Thymus (tissue), 11 donors: ENCODE measurements around the gene NUP133. TPM values are rescaled to one million over a fixed set of nuclear protein-coding genes. Genes with fewer than 3 reads are reported as not detected.

Experiments used
- DNase-seq, 9 donors: peaks; one replicate each; pipeline ENCODE4 v3.0.0-alpha.2; 2013; ENCODE audit warnings: low spot score in 9 of 9, low read depth in 6 of 9, missing footprints in 1 of 9
- H3K27ac ChIP-seq, 2 donors: one replicate each; pipeline ENCODE4 v1.5.1; 2013; ENCODE audit warnings: control low read depth in 1 of 2, low read depth in 1 of 2, low read length in 1 of 2, mild to moderate bottlenecking in 1 of 2, moderate library complexity in 1 of 2
- H3K27me3 ChIP-seq, 2 donors: one replicate each; pipeline ENCODE4 v1.5.1; 2013; ENCODE audit warnings: low read length in 1 of 2; ENCODE audit not compliant: control insufficient read depth in 2 of 2, insufficient read depth in 1 of 2
- H3K36me3 ChIP-seq, 2 donors: one replicate each; pipeline ENCODE4 v1.5.1; 2013; ENCODE audit warnings: low read length in 1 of 2, mild to moderate bottlenecking in 1 of 2, moderate library complexity in 1 of 2; ENCODE audit not compliant: control insufficient read depth in 2 of 2, insufficient read depth in 2 of 2
- H3K4me1 ChIP-seq, 2 donors: one replicate each; pipeline ENCODE4 v1.5.1; 2013; ENCODE audit warnings: low read length in 2 of 2; ENCODE audit not compliant: control insufficient read depth in 2 of 2, insufficient read depth in 2 of 2
- H3K4me3 ChIP-seq, 2 donors: one replicate each; pipeline ENCODE4 v1.5.1; 2013; ENCODE audit warnings: low read length in 2 of 2, control low read depth in 1 of 2, mild to moderate bottlenecking in 1 of 2
- H3K9me3 ChIP-seq, 2 donors: one replicate each; pipeline ENCODE4 v1.5.1; 2013; ENCODE audit warnings: low read length in 1 of 2, mild to moderate bottlenecking in 1 of 2; ENCODE audit not compliant: control insufficient read depth in 2 of 2, insufficient read depth in 1 of 2
- WGBS: extraction: QIAGEN DNeasy Blood & Tissue Kit; methylation state at CpG from one replicate; pipeline ENCODE4 v1.1.7; 2013; 5-methylcytosine and 5-hydroxymethylcytosine counted together
- polyA plus RNA-seq: library from polyadenylated mRNA; stranded (reverse); fragments of 200-250 nt; gene quantifications from one replicate; pipeline ENCODE4 v1.2.3, GENCODE V29; 2013
- total RNA-seq: library from RNA; stranded (reverse); fragments of 120-200 nt; gene quantifications from one replicate; pipeline ENCODE4 v1.2.4, GENCODE V29; 2013
- donor health status: healthy.

NUP133 gene
- total and polyA plus RNA-seq, 2 donors = 38.5 to 39.4 TPM

DNA sequence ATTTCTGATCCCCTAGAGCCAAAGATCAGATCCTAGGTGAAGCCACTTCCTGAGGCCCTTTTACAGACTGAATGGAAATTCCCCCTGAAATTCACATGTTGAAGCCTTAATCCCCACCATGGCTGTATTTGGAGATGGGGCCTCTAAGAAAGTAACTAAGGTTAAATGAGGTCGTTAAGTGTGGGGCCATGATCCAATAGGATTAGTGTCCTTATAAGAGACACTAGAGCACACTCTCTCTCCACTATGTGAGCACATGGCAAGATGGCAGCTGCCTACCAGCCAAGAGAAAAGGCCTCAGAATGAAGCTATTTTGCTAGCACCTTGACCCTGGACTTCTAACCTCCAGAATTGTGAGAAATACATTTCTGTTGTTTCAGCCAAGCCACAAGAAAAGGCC lies 36.4 kb upstream of the NUP133 start:
- Histone ChIP-seq H3K27ac (no peak overlapping the region), H3K4me1 (no peaks in the 10 kb centered on the region), H3K4me3 (no peak overlapping the region), H3K36me3 (peaks cover 7 to 39% of the 10 kb centered on the region in 2 donors), H3K27me3 (no peaks in the 10 kb centered on the region), H3K9me3 (no peaks in the 10 kb centered on the region)
- 98% methylated on average over 1 of the region's 1 CpG for WGBS
- DNase-seq = no peak

DNA sequence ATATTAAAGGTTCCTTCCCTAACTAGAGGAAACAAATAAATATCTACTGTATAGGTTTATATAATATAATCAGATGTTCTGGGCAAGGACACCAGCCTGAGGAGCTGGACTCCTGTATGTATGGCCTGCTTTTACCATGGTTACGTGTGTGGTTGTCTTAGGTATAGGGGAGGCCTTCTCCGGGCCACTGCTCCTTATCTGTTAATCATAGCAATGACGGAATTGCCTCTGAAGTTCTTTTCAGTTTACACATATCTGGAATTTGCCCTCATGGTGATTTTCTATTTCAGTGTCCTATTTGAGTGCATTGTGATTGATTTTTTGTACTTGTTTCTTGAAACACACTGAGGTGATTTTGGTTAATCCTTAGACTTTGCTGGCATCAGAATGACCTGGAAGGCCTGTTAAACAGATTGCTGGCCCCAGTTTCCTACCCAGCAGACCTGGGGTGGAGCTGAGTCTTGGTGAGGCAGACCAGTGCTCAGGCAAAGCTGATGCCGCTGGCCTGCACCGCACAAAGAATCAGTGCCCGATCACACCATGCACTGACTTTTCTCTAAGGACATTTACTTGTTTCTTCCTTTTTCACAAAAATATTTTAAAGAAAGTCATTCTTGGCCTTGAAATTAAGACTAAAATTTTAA lies 31.8 kb upstream of the NUP133 start:
- no peaks in the 10 kb centered on the region for H3K4me1 ChIP-seq
- no peak overlapping the region for H3K4me3 ChIP-seq
- H3K27me3 ChIP-seq = no peaks in the 10 kb centered on the region
- no peak overlapping the region for H3K27ac ChIP-seq
- no peaks in the 10 kb centered on the region for H3K9me3 ChIP-seq
- 98% methylated on average over 6 of the region's 6 CpGs for WGBS
- no peak for DNase-seq
- peaks cover 7 to 51% of the 10 kb centered on the region in 2 donors for H3K36me3 ChIP-seq

DNA sequence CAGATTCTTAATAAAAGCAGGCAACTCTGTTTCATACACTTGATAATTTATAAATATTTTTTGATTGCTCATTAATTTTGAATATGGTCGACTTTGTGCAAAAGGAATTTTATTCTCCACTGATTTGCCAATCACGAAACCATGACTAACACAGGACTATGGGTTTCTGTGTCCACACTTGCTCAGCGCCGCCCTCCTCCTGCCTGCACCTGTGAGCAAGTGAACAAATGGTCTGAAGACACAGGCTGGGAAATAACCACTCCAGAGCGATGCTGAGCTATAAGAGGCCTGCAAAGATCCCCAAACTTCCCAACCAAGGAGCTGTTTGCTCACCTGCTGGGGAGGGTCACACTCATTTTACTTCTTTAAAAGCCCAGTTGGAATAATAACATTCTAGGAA lies 30.8 kb upstream of the NUP133 start:
- H3K27me3 ChIP-seq = no peaks in the 10 kb centered on the region
- H3K4me3 ChIP-seq = no peak overlapping the region
- peaks cover 7 to 43% of the 10 kb centered on the region in 2 donors for H3K36me3 ChIP-seq
- WGBS = 95% methylated on average over 5 of the region's 5 CpGs
- no peak overlapping the region for H3K27ac ChIP-seq
- no peaks in the 10 kb centered on the region for H3K4me1 ChIP-seq
- H3K9me3 ChIP-seq = no peaks in the 10 kb centered on the region
- no peak for DNase-seq

DNA sequence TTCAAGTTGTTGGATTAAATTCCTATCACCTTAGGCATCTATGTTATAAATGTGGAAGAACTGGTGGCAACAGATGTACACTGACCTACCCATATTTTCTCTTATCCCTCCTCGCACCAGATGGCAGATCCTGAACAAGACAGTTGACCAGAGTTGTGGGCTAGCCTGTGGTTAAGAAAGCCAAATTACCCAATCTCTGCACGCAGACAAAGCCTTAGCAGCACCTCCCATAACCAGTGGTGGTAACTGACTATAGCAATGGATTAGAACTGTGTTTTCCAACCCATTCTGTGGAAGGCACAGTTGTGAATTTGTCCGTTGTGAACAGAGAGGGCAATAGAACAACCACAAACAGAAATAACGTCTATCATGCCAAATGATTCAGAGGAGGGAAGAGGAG lies 29.8 kb upstream of the NUP133 start:
- WGBS = 82% methylated on average over 4 of the region's 4 CpGs
- no peak for DNase-seq
- peaks cover 7 to 41% of the 10 kb centered on the region in 2 donors for H3K36me3 ChIP-seq

DNA sequence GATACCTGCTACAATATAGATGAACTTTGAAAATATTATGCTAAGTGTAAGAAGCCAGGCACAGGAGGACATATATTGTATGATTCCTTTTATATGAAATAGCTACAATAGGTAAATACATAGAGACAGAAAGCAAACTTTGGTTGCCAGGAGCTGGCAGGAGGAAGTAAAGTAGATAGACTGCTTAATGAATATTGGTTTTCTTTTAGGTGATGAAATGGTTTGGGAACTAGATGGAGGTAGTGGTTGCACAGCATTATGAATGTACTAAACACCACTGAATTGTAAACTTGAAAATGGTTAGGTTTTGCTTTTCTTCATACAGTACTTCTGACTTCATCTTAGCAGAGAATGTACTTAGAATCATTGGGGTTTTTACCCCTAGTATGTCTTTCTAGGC lies 28.8 kb upstream of the NUP133 start:
- H3K36me3 ChIP-seq = peaks cover 7 to 38% of the 10 kb centered on the region in 2 donors
- H3K9me3 ChIP-seq = no peaks in the 10 kb centered on the region
- H3K27ac ChIP-seq = no peak overlapping the region
- no peaks in the 10 kb centered on the region for H3K4me1 ChIP-seq
- H3K27me3 ChIP-seq = no peaks in the 10 kb centered on the region
- no peak overlapping the region for H3K4me3 ChIP-seq
- no peak for DNase-seq

More for the DNA sequence above, 29.8 kb upstream of the NUP133 start:
- no peaks in the 10 kb centered on the region for H3K27me3 ChIP-seq
- no peaks in the 10 kb centered on the region for H3K9me3 ChIP-seq
- no peak overlapping the region for H3K4me3 ChIP-seq
- H3K27ac ChIP-seq = no peak overlapping the region
- H3K4me1 ChIP-seq = no peaks in the 10 kb centered on the region

DNA sequence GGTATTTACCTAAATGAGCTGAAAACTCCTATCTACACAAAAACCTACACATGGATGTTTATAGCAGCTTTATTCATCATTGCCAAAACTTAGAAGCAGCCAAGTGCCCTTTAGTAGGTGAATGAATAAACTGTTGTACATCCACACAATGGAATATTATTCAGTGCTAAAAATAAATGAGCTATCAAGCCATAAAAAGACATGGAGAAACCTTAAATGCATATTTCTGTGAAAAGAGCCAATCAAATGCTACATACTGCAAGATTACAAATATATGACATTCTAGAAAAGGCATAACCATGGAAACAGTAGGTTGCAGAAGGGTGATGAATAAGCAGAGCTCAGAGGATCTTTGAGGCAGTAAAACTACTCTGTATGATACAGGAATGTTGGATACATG lies 27.1 kb upstream of the NUP133 start:
- Histone ChIP-seq H3K4me3 (no peak overlapping the region), H3K4me1 (no peaks in the 10 kb centered on the region), H3K36me3 (peaks cover 11 to 26% of the 10 kb centered on the region in 2 donors), H3K9me3 (no peaks in the 10 kb centered on the region), H3K27me3 (no peaks in the 10 kb centered on the region), H3K27ac (no peak overlapping the region)
- DNase-seq = no peak

DNA sequence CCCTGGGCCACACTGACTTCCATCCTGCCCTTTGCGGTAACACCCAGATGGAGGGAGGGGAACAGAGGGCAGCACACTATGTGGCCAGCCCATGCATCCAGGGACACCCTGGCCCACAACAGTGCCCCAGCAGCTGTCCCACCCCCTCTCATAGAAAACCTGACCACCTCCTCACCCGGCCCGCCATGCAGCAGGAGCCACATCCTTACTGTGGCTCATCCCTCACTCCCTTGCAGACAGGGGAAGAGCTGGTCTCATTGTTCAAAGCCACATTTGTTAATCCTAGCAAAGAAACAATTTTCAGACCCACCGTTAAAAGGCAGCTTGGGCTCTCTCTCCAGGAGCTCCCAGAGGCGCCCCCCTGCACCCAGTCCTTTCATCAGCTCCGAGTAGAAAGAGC lies 23.2 kb upstream of the NUP133 start:
- Histone ChIP-seq H3K4me3 (no peak overlapping the region), H3K4me1 (no peaks in the 10 kb centered on the region), H3K27me3 (no peaks in the 10 kb centered on the region), H3K9me3 (no peaks in the 10 kb centered on the region), H3K36me3 (peaks cover 10 to 19% of the 10 kb centered on the region in 2 donors), H3K27ac (no peak overlapping the region)
- 97% methylated on average over 6 of the region's 6 CpGs for WGBS
- no peak for DNase-seq

DNA sequence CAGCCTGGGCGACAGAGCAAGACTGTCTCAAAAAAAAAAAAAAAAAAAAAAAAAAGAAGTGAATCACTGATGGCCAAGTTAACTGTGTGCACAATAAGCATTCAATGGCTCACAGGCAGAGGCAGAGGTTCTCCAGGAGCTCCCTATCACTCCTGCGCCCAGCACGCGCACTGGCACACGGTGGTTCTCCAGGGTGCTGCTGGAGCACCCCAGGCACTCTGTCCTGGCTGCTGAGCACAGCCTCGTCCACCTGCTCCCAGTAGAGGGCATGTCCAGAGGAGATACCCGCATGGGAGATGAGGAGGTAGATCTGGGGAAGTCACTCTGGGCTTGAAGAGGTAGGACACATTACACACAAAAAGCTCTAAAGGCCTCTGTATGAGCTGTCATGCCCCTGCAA lies 21.5 kb upstream of the NUP133 start:
- Histone ChIP-seq H3K27ac (no peak overlapping the region), H3K36me3 (peaks cover 13 to 23% of the 10 kb centered on the region in 2 donors), H3K27me3 (no peaks in the 10 kb centered on the region), H3K9me3 (no peaks in the 10 kb centered on the region), H3K4me1 (no peaks in the 10 kb centered on the region), H3K4me3 (no peak overlapping the region)
- DNase-seq = no peak
- 97% methylated on average over 7 of the region's 7 CpGs for WGBS

DNA sequence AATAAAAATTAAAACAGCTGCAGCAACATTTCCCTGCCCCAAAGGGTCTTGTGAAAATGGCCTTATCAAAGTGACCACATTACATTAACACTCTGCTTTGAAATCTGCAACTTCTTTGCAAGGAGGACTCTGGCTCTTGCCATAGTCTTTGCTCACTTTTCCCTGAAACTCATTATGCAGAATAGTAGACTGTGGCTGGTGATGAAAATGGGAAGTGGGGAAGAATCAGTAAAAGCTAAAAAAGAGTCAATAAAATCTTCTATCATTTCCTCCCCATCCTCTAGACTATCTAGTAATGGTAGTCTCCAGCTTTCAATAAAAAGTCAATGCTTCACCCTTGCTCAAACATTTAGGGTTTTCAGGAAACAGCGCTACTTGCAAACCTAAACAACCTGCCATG lies 18.6 kb upstream of the NUP133 start:
- Histone ChIP-seq H3K4me1 (no peaks in the 10 kb centered on the region), H3K9me3 (no peaks in the 10 kb centered on the region), H3K4me3 (no peak overlapping the region), H3K27me3 (no peaks in the 10 kb centered on the region), H3K36me3 (peaks cover 13 to 25% of the 10 kb centered on the region in 2 donors), H3K27ac (no peak overlapping the region)
- no peak for DNase-seq
- WGBS = 97% methylated on average over 1 of the region's 1 CpG
